H9 (cell line): Measurements from ENCODE around the gene KIRREL3. TPM values are rescaled to one million over a fixed set of nuclear protein-coding genes. Genes with fewer than 3 reads are reported as not detected.

Source experiments
- DNase-seq: peaks from one replicate; pipeline ENCODE4 v3.0.0-alpha.2; 2017
- H2AFZ ChIP-seq: one replicate; pipeline ENCODE4 v1.6.1; 2013; ENCODE audit warnings: mild to moderate bottlenecking, low read length, control low read depth, moderate library complexity
- H2AK5ac ChIP-seq: 2 replicates; pipeline ENCODE4 v1.6.1; 2013; ENCODE audit warnings: low read length, control low read depth, mixed read lengths; ENCODE audit not compliant: insufficient read length
- H2BK120ac ChIP-seq: one replicate; pipeline ENCODE4 v1.6.1; 2013; ENCODE audit warnings: low read depth, mild to moderate bottlenecking, low read length, control low read depth, inconsistent platforms; ENCODE audit not compliant: poor library complexity, severe bottlenecking
- H2BK12ac ChIP-seq: 2 replicates; pipeline ENCODE4 v1.6.1; 2013; ENCODE audit warnings: low read length, control low read depth, mixed read lengths, low read depth; ENCODE audit not compliant: insufficient read length
- H2BK15ac ChIP-seq: 2 replicates; pipeline ENCODE4 v1.6.1; 2013; ENCODE audit warnings: low read depth, low read length, control low read depth
- H2BK20ac ChIP-seq: one replicate; pipeline ENCODE4 v1.6.1; 2013; ENCODE audit warnings: low read depth, mild to moderate bottlenecking, low read length, control low read depth, inconsistent platforms; ENCODE audit not compliant: poor library complexity, severe bottlenecking
- H2BK5ac ChIP-seq: 2 replicates; pipeline ENCODE4 v1.6.1; 2013; ENCODE audit warnings: low read length, control low read depth, mixed read lengths; ENCODE audit not compliant: insufficient read length
- H3K14ac ChIP-seq: 2 replicates; pipeline ENCODE4 v1.6.1; 2013; ENCODE audit warnings: low read length, control low read depth; ENCODE audit not compliant: insufficient read depth
- H3K18ac ChIP-seq: 2 replicates; pipeline ENCODE4 v1.6.1; 2013; ENCODE audit warnings: low read depth, mild to moderate bottlenecking, mixed read lengths, low read length, control low read depth; ENCODE audit not compliant: insufficient read length
- H3K23ac ChIP-seq: 2 replicates; pipeline ENCODE4 v1.6.1; 2013; ENCODE audit warnings: low read length, control low read depth, mixed read lengths, low read depth; ENCODE audit not compliant: insufficient read length
- H3K23me2 ChIP-seq: 2 replicates; pipeline ENCODE4 v1.6.1; 2013; ENCODE audit warnings: low read depth, mild to moderate bottlenecking, mixed read lengths, low read length, control low read depth; ENCODE audit not compliant: insufficient read length, poor library complexity, severe bottlenecking
- H3K27ac ChIP-seq: 2 replicates; pipeline ENCODE4 v1.5.1; 2013; ENCODE audit warnings: low read length, control low read depth, mixed read lengths, low read depth; ENCODE audit not compliant: insufficient read length
- H3K27me3 ChIP-seq: 2 replicates; pipeline ENCODE4 v1.6.1; 2013; ENCODE audit warnings: low read length, control low read depth, inconsistent platforms; ENCODE audit not compliant: insufficient read depth
- H3K4ac ChIP-seq: 2 replicates; pipeline ENCODE4 v1.6.1; 2013; ENCODE audit warnings: low read depth, mild to moderate bottlenecking, control low read depth, inconsistent platforms, low read length, moderate library complexity
- H3K4me1 ChIP-seq: 2 replicates; pipeline ENCODE4 v1.6.1; 2013; ENCODE audit warnings: low read length, control low read depth, inconsistent platforms; ENCODE audit not compliant: insufficient read depth
- H3K4me2 ChIP-seq: 2 replicates; pipeline ENCODE4 v1.6.1; 2013; ENCODE audit warnings: low read length, control low read depth, mixed read lengths; ENCODE audit not compliant: insufficient read length, insufficient read depth
- H3K56ac ChIP-seq: 2 replicates; pipeline ENCODE4 v1.6.1; 2013; ENCODE audit warnings: low read depth, mild to moderate bottlenecking, mixed read lengths, low read length, control low read depth; ENCODE audit not compliant: insufficient read length
- H3K79me1 ChIP-seq: 2 replicates; pipeline ENCODE4 v1.6.1; 2013; ENCODE audit warnings: low read depth, mild to moderate bottlenecking, moderate library complexity, low read length, control low read depth, inconsistent platforms; ENCODE audit not compliant: insufficient read depth, poor library complexity, severe bottlenecking
- H3K79me2 ChIP-seq: 2 replicates; pipeline ENCODE4 v1.6.1; 2013; ENCODE audit warnings: low read length, control low read depth, inconsistent platforms; ENCODE audit not compliant: insufficient read depth
- H3K9ac ChIP-seq: 2 replicates; pipeline ENCODE4 v1.6.1; 2013; ENCODE audit warnings: low read length, control low read depth, mixed read lengths; ENCODE audit not compliant: insufficient read length; ENCODE audit errors: extremely low read depth
- H3K9me3 ChIP-seq: one replicate; pipeline ENCODE4 v1.6.1; 2013; ENCODE audit warnings: low read depth, low read length, inconsistent platforms; ENCODE audit not compliant: control insufficient read depth
- H3T11ph ChIP-seq: one replicate; pipeline ENCODE4 v1.6.1; 2013; ENCODE audit warnings: mild to moderate bottlenecking, low read length, control low read depth, inconsistent platforms
- H4K20me1 ChIP-seq: one replicate; pipeline ENCODE4 v1.6.1; 2013; ENCODE audit not compliant: control insufficient read depth, insufficient read length, insufficient read depth
- H4K5ac ChIP-seq: 2 replicates; pipeline ENCODE4 v1.6.1; 2013; ENCODE audit warnings: low read depth, mild to moderate bottlenecking, mixed read lengths, low read length, control low read depth; ENCODE audit not compliant: insufficient read length
- H4K8ac ChIP-seq: replicated peaks from 2 replicates; pipeline ENCODE4 v1.6.1; 2013; ENCODE audit warnings: low read length, control low read depth, mixed read lengths, low read depth; ENCODE audit not compliant: insufficient read length
- H4K91ac ChIP-seq: 2 replicates; pipeline ENCODE4 v1.6.1; 2013; ENCODE audit warnings: low read depth, mild to moderate bottlenecking, moderate library complexity, mixed read lengths, low read length, control low read depth; ENCODE audit not compliant: insufficient read length
- H3K27ac Mint-ChIP-seq, 3 experiments: 2 replicates in 2 of 3; 3 replicates in 1 of 3; pipeline ENCODE4 v1.8.0; 2020 to 2021; ENCODE audit warnings: mixed read lengths in 3 of 3, mild to moderate bottlenecking in 1 of 3, moderate library complexity in 1 of 3
- H3K27me3 Mint-ChIP-seq: 2 replicates; pipeline ENCODE4 v1.8.0; 2021; ENCODE audit warnings: low read depth, mild to moderate bottlenecking, moderate library complexity, mixed read lengths
- H3K36me3 Mint-ChIP-seq, 3 experiments: 2 replicates in 2 of 3; 3 replicates in 1 of 3; pipeline ENCODE4 v1.8.0; 2020 to 2021; ENCODE audit warnings: low read depth in 3 of 3, mixed read lengths in 3 of 3; ENCODE audit not compliant: insufficient read depth in 1 of 3
- H3K4me1 Mint-ChIP-seq, 2 experiments: 2 replicates each; pipeline ENCODE4 v1.8.0; 2020; ENCODE audit warnings: mixed read lengths in 2 of 2
- H3K4me3 Mint-ChIP-seq, 2 experiments: 2 replicates in 1 of 2; 3 replicates in 1 of 2; pipeline ENCODE4 v1.8.0; 2020 to 2021; ENCODE audit warnings: mild to moderate bottlenecking in 2 of 2, mixed read lengths in 2 of 2, moderate library complexity in 1 of 2
- H3K9me3 Mint-ChIP-seq, 2 experiments: 2 replicates in 1 of 2; 3 replicates in 1 of 2; pipeline ENCODE4 v1.8.0; 2020; ENCODE audit warnings: mild to moderate bottlenecking in 2 of 2, mixed read lengths in 2 of 2, moderate library complexity in 1 of 2
- CTCF ChIP-seq: fragments of 200-600 bp; sonication (generic); conservative IDR thresholded peaks from 3 replicates; pipeline ENCODE4 v1.8.0; 2021; ENCODE audit warnings: antibody characterized with exemption, mild to moderate bottlenecking
- WGBS: extraction: QIAGEN DNeasy Blood & Tissue Kit; methylation state at CpG from one replicate; pipeline ENCODE4 v1.1.7; 2013; ENCODE audit warnings: missing lambda C conversion rate, low lambda C conversion rate, mixed read lengths; ENCODE audit not compliant: insufficient read length; ENCODE audit errors: extremely low coverage; 5-methylcytosine and 5-hydroxymethylcytosine counted together
- total RNA-seq: library from RNA; stranded (reverse); gene quantifications from 2 replicates; pipeline ENCODE4 v1.2.1, GENCODE V29; 2021

KIRREL3 gene
- total RNA-seq, 1 experiment from 2014 or later: 0.17 TPM

- Histone ChIP-seq H3K27ac (no peak overlapping the region), H3K79me1 (no peaks in the 10 kb centered on the region), H3T11ph (no peak overlapping the region), H3K4me1 (no peaks in the 10 kb centered on the region; the same call in 1 of the 2 replicates), H3K56ac (no peak overlapping the region), H3K4ac (no peak overlapping the region), H3K27me3 (peaks cover 2% of the 10 kb centered on the region; the same call in 1 of the 2 replicates), H2BK5ac (no peak overlapping the region), H3K23ac (no peak overlapping the region), H2BK15ac (no peak overlapping the region), H2AK5ac (no peak overlapping the region), H3K79me2 (no peaks in the 10 kb centered on the region), H4K91ac (no peak overlapping the region), H3K14ac (no peak overlapping the region), H4K5ac (no peak overlapping the region), H3K18ac (no peak overlapping the region), H4K8ac (no peak overlapping the region), H3K9me3 (no peaks in the 10 kb centered on the region), H3K4me2 (no peak overlapping the region), H4K20me1 (no peaks in the 10 kb centered on the region), H2BK12ac (no peak overlapping the region), H2BK20ac (no peak overlapping the region), H3K23me2 (no peaks in the 10 kb centered on the region), H2BK120ac (no peak overlapping the region), H3K9ac (no peak overlapping the region), H2AFZ (no peak overlapping the region)
- Mint-ChIP-seq H3K4me3 (no peak overlapping the region), H3K27ac (no peak overlapping the region), H3K27me3 (peaks cover 40% of the 10 kb centered on the region), H3K4me1 (peaks cover 35 to 38% of the 10 kb centered on the region in 2 experiments), H3K9me3 (no peaks in the 10 kb centered on the region; a peak in 1 of 5 replicates), H3K36me3 (peaks cover 0 to 7% (median 1%) of the 10 kb centered on the region in 3 experiments; a peak in 1 of 7 replicates)
- no CpG with 5 or more reads among the region's 6 CpGs for WGBS
- no peak for TF ChIP-seq CTCF
- DNase-seq: no peak
Measured at GRCh38 chr11:126658306-126659056, 342.1 kb downstream of the KIRREL3 start.
